HEK293 (cell line): ENCODE measurements around the gene IDH1.

Experiments
- CTCF ChIA-PET: fragments of 350-600 bp; formaldehyde crosslinking; extraction: SDS; loops from one replicate; lab custom pipeline; 2021; ENCODE audit warnings: antibody characterized with exemption; lab: Yijun Ruan, JAX
- POLR2A ChIA-PET: fragments of 300-600 bp; formaldehyde crosslinking; extraction: SDS; loops from one replicate; lab custom pipeline; 2020; ENCODE audit warnings: antibody characterized with exemption, inconsistent platforms; lab: Yijun Ruan, JAX
- H3K27ac ChIP-seq: fragments of 200-500 bp; sonication (Bioruptor generic); 2 replicates; pipeline ENCODE4 v1.5.1; 2014; ENCODE audit warnings: low read depth, low read length, control low read depth, inconsistent platforms; ENCODE audit errors: extremely low read depth
- H3K36me3 ChIP-seq, 2 experiments: fragments of 200-500 bp in 1 of 2; sonication (Bioruptor generic) in 1 of 2; 1 replicate in 1 of 2; 2 replicates in 1 of 2; pipeline ENCODE4 v1.5.1; 2014 to 2017; ENCODE audit warnings: inconsistent platforms in 2 of 2, low read length in 2 of 2; ENCODE audit not compliant: control insufficient read depth in 2 of 2, insufficient read depth in 1 of 2
- H3K4me1 ChIP-seq: fragments of 200-500 bp; sonication (Bioruptor generic); 2 replicates; pipeline ENCODE4 v1.5.1; 2014; ENCODE audit warnings: mild to moderate bottlenecking, low read length, inconsistent platforms; ENCODE audit not compliant: control insufficient read depth, insufficient read depth
- H3K4me3 ChIP-seq: 2 replicates; pipeline ENCODE4 v1.5.1; 2011; ENCODE audit warnings: low read depth, mild to moderate bottlenecking, control low read depth, low read length, moderate library complexity
- H3K9me3 ChIP-seq: fragments of 200-500 bp; sonication (Bioruptor generic); 2 replicates; pipeline ENCODE4 v1.5.1; 2014; ENCODE audit warnings: low read depth, low read length, inconsistent platforms; ENCODE audit not compliant: control insufficient read depth, insufficient read depth
- PRDM1 ChIP-seq: fragments of 450-650 bp; formaldehyde crosslinking; IDR thresholded peaks from 2 replicates; pipeline ENCODE4; 2016; ENCODE audit warnings: missing biosample characterization, missing genetic modification characterization
- ZBTB48 ChIP-seq: fragments of 450-650 bp; formaldehyde crosslinking; IDR thresholded peaks from 2 replicates; pipeline ENCODE4 v1.5.1; 2016; ENCODE audit warnings: missing biosample characterization, missing genetic modification characterization
- ZIC2 ChIP-seq: fragments of 450-650 bp; formaldehyde crosslinking; IDR thresholded peaks from 2 replicates; pipeline ENCODE4 v1.5.1; 2016; ENCODE audit warnings: missing biosample characterization, missing genetic modification characterization
- ZNF146 ChIP-seq: fragments of 450-650 bp; formaldehyde crosslinking; IDR thresholded peaks from 2 replicates; pipeline ENCODE4 v1.5.1; 2016; ENCODE audit warnings: missing biosample characterization, missing genetic modification characterization
- ZNF248 ChIP-seq: fragments of 450-650 bp; formaldehyde crosslinking; IDR thresholded peaks from 2 replicates; pipeline ENCODE4 v1.5.1; 2017; ENCODE audit warnings: missing biosample characterization, missing genetic modification characterization
- ZNF335 ChIP-seq: fragments of 450-650 bp; formaldehyde crosslinking; conservative IDR thresholded peaks from 2 replicates; pipeline ENCODE4 v1.5.1; 2016; ENCODE audit warnings: missing biosample characterization, missing genetic modification characterization
- ZNF416 ChIP-seq: fragments of 450-650 bp; formaldehyde crosslinking; IDR thresholded peaks from 2 replicates; pipeline ENCODE4 v1.5.1; 2016; ENCODE audit warnings: missing biosample characterization, missing genetic modification characterization
- ZNF423 ChIP-seq: fragments of 450-650 bp; formaldehyde crosslinking; IDR thresholded peaks from 2 replicates; pipeline ENCODE4 v1.5.1; 2016; ENCODE audit warnings: missing biosample characterization, missing genetic modification characterization
- ZNF426 ChIP-seq: fragments of 450-650 bp; formaldehyde crosslinking; IDR thresholded peaks from 2 replicates; pipeline ENCODE4 v1.5.1; 2017; ENCODE audit warnings: missing biosample characterization, missing genetic modification characterization, mild to moderate bottlenecking, inconsistent platforms, moderate library complexity
- ZNF580 ChIP-seq: fragments of 450-650 bp; formaldehyde crosslinking; IDR thresholded peaks from 2 replicates; pipeline ENCODE4 v1.5.1; 2016; ENCODE audit warnings: missing biosample characterization, missing genetic modification characterization
- ZNF596 ChIP-seq: fragments of 450-650 bp; IDR thresholded peaks from 2 replicates; pipeline ENCODE4 v1.5.0; 2018; ENCODE audit warnings: missing biosample characterization, mild to moderate bottlenecking, missing genetic modification characterization, moderate library complexity
- ZNF791 ChIP-seq: fragments of 450-650 bp; formaldehyde crosslinking; IDR thresholded peaks from 2 replicates; pipeline ENCODE4 v1.5.1; 2016; ENCODE audit warnings: missing biosample characterization, missing genetic modification characterization
- ZSCAN30 ChIP-seq: fragments of 450-650 bp; IDR thresholded peaks from 2 replicates; pipeline ENCODE4 v1.5.1; 2018; ENCODE audit warnings: missing biosample characterization, mild to moderate bottlenecking, missing genetic modification characterization, moderate library complexity
- ZSCAN4 ChIP-seq: fragments of 450-650 bp; formaldehyde crosslinking; IDR thresholded peaks from 2 replicates; pipeline ENCODE4 v1.5.1; 2017; ENCODE audit warnings: missing biosample characterization, missing genetic modification characterization
- ZSCAN5A ChIP-seq: fragments of 450-650 bp; formaldehyde crosslinking; IDR thresholded peaks from 2 replicates; pipeline ENCODE4 v1.5.1; 2016; ENCODE audit warnings: missing biosample characterization, missing genetic modification characterization
- TF ChIP-seq, protein P1 (sequence below): fragments of 450-650 bp; formaldehyde crosslinking; IDR thresholded peaks from 2 replicates; pipeline ENCODE4 v1.5.1; 2016; ENCODE audit warnings: missing biosample characterization, missing genetic modification characterization

Gene IDH1

DNA sequence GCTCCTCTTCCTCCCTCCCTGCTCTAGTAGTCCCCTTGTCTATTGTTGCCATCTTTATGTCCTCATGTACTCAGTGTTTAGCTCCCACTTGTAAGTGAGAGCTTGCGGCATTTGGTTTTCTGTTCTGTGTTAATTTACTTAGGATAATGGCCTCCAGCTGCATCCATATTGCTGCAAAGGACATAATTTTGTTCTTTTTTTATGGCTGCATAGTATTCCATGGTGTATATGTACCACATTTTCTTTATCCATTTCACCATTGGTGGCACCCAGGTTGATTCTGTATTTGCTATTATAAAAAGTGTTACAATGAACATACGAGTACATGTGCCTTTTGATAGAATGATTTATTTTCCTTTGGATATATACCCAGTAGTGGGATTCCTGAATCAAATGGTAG, 23.7 kb upstream of the IDH1 start:
- POLR2A ChIA-PET, result no interaction called here
- peaks cover 58 to 99% of the 10 kb centered on the region in 2 experiments for H3K36me3 ChIP-seq
- CTCF ChIA-PET, result interaction anchor here (0.6 to 0.8 kb wide), 4 partner anchors 9 to 1053 kb away, joined by 3 read pairs; no protein-coding TSS in a partner anchor
- H3K9me3 ChIP-seq, result no peaks in the 10 kb centered on the region
- H3K4me3 ChIP-seq, result no peak overlapping the region
- TF ChIP-seq ZNF146, result peak; percentile 38; the same call in 1 of the 2 replicates
- TF ChIP-seq ZBTB48 (tag by site-specific recombination), result no peak
- TF ChIP-seq ZNF416, result no peak
- no peak overlapping the region for H3K27ac ChIP-seq
- H3K4me1 ChIP-seq, result peaks cover 2% of the 10 kb centered on the region; the same call in 1 of the 2 replicates

DNA sequence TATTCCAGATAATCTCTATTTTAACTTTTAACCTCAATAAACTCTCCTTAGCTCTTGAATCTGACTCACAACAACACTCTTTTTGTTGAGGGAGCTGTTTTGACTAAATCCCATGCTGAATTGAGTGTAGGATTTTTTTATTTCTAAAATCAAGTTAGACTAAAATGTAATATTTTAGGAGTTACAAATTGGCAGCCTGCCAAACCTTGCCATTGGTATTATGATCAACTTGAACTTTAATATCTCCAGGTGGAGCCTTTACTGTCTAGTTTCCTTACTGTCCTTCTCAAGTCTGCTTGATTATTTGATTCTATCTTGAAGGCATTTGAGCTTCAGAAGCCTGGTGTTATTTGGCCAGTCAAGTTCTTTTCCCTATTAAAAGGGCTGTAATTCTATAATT, 19.9 kb upstream of the IDH1 start:
- H3K9me3 ChIP-seq, result no peaks in the 10 kb centered on the region
- H3K4me3 ChIP-seq, result no peak overlapping the region
- CTCF ChIA-PET, result interaction anchor here (1.1 kb wide), 1 partner anchor 40 kb away, joined by 3 read pairs; no protein-coding TSS in a partner anchor
- TF ChIP-seq ZNF248 (tag by site-specific recombination) (no peak), ZNF580 (no peak), ZNF596 (no peak), ZNF426 (no peak), ZSCAN30 (tag by site-specific recombination) (no peak), ZNF423 (no peak), ZSCAN5A (tag by site-specific recombination) (no peak), ZNF791 (tag by site-specific recombination) (no peak), ZNF335 (tag by site-specific recombination) (no peak), PRDM1 (tag by site-specific recombination) (no peak)
- TF ChIP-seq, protein P1, sequence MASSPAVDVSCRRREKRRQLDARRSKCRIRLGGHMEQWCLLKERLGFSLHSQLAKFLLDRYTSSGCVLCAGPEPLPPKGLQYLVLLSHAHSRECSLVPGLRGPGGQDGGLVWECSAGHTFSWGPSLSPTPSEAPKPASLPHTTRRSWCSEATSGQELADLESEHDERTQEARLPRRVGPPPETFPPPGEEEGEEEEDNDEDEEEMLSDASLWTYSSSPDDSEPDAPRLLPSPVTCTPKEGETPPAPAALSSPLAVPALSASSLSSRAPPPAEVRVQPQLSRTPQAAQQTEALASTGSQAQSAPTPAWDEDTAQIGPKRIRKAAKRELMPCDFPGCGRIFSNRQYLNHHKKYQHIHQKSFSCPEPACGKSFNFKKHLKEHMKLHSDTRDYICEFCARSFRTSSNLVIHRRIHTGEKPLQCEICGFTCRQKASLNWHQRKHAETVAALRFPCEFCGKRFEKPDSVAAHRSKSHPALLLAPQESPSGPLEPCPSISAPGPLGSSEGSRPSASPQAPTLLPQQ (tag by site-specific recombination), result no peak
- H3K27ac ChIP-seq, result no peak overlapping the region
- peaks cover 2% of the 10 kb centered on the region; the same call in 1 of the 2 replicates for H3K4me1 ChIP-seq
- H3K36me3 ChIP-seq, result peaks cover 53 to 80% of the 10 kb centered on the region in 2 experiments
- POLR2A ChIA-PET, result interaction anchor here (1.0 to 1.5 kb wide), 2 partner anchors 9 to 20 kb away, joined by 4 to 5 read pairs; partner anchors contain the start of genes IDH1 and PIKFYVE

GRCh38 chr2:208269091-208269490, 14.2 kb upstream of the IDH1 start:
- Histone ChIP-seq H3K36me3 (peaks cover 19 to 23% of the 10 kb centered on the region in 2 experiments), H3K9me3 (no peaks in the 10 kb centered on the region), H3K27ac (no peak overlapping the region), H3K4me3 (no peak overlapping the region), H3K4me1 (no peaks in the 10 kb centered on the region; the same call in 1 of the 2 replicates)
- ChIA-PET CTCF (interaction anchor here (0.7 to 2.5 kb wide), 9 partner anchors 9 to 167 kb away, joined by 3 to 6 read pairs (median 3); no protein-coding TSS in a partner anchor), POLR2A (interaction anchor here (0.7 to 1.2 kb wide), 3 partner anchors 14 to 262 kb away, joined by 3 to 6 read pairs (median 3); partner anchors contain the start of gene IDH1)
- TF ChIP-seq ZSCAN4 (tag by site-specific recombination), result no peak
- TF ChIP-seq ZIC2 (tag by site-specific recombination), result 0 out of 2 replicates have a peak, but pooled peaks have one; percentile 14
